Measurements from ENCODE around the gene CTRB1.

The CTRB1 gene

DNA sequence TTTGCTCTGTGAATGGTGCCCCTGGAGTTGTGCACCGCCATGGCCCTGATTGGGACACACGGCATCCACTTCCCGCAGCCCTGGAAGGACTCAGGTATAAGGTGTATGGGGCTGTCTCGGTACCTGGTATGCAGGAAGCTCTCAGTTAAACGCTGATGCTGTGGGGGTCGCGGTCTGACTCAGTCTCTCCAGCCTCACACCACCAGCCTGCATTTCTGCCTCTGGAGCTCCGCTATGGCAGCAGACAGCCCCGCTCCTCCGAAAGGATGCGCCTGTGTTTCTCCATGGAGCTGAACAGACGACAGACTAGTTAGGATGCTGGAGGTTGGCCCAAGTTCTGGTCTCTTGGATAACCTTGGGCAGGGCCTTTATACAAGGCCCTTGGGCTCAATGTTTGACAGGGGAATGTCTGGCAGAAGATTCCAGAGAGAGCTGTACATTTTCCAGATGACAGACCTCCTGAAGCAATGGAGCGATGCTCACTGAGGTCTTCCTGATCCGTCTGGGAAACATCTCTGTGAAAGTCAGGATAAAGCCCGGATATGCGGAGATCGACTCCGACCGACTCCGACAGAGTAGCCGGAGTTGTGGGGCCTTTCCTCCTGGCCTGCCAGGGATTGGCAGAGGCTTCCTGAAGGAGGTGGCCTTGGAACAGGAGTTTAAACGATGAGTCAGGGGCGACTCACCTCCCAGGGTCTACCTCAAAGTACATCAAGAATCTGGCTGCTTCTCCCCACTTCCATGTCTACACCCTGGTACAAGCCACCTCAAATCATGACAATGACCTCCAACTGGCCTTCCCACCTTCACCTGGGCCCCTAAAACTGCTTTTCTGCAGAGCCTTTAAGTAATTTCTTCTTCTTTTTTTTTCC lies 54.5 kb downstream of the CTRB1 start:
- DNase-seq, result no peak
